NK-92 treated with Interleukin-12 subunit alpha and Interleukin-12 subunit beta, amount 100 ng/mL, for 24 hours (cell line): ENCODE data around the gene ZNF440.
"Not testable (repeated sequence)": the region's sequence is repeated elsewhere in the genome, so short reads cannot be mapped to it uniquely, and the experiment has no call there.

Source experiments
- DNase-seq: peaks from one replicate; lab custom pipeline; 2025; lab: John Stamatoyannopoulos, UW

Gene ZNF440

GRCh38 chr19:11828957-11829876 is 15.1 kb downstream of the ZNF440 start:
- DNase-seq, result not testable (repeated sequence)

- DNase-seq, result no peak
Observed at GRCh38 chr19:11832253-11832912, 18.3 kb downstream of the ZNF440 start.

GRCh38 chr19:11833541-11833940 is 19.5 kb downstream of the ZNF440 start:
- no peak for DNase-seq

GRCh38 chr19:11835626-11836066 is 21.6 kb downstream of the ZNF440 start:
- not testable (repeated sequence) for DNase-seq

- no peak for DNase-seq
Observed at GRCh38 chr19:11843722-11844121, 29.6 kb downstream of the ZNF440 start.

GRCh38 chr19:11847615-11848014 is 33.5 kb downstream of the ZNF440 start:
- DNase-seq, result not testable (repeated sequence)

- DNase-seq, result no peak
Observed at GRCh38 chr19:11848200-11848593, 34.1 kb downstream of the ZNF440 start.

GRCh38 chr19:11848594-11849469 is 34.8 kb downstream of the ZNF440 start, which contains the start of gene ZNF439:
Gene ZNF439 (plus strand): TSS chr19:11848726. CDS start chr19:11848868, 142 bp downstream.
- DNase-seq, result no peak

GRCh38 chr19:11850289-11850688 is 36.2 kb downstream of the ZNF440 start:
- DNase-seq, result not testable (repeated sequence)

GRCh38 chr19:11853358-11853757 is 39.3 kb downstream of the ZNF440 start:
- DNase-seq, result no peak

GRCh38 chr19:11856596-11857250 is 42.6 kb downstream of the ZNF440 start:
- DNase-seq, result no peak

- no peak for DNase-seq
Observed at GRCh38 chr19:11860721-11861120, 46.6 kb downstream of the ZNF440 start.

- no peak for DNase-seq
Observed at GRCh38 chr19:11861301-11861700, 47.2 kb downstream of the ZNF440 start.

- DNase-seq, result not testable (repeated sequence)
Observed at GRCh38 chr19:11867766-11868165, 53.7 kb downstream of the ZNF440 start.

GRCh38 chr19:11868188-11868587 is 54.1 kb downstream of the ZNF440 start:
- no peak for DNase-seq

- DNase-seq, result no peak
Observed at GRCh38 chr19:11872624-11873023, 58.6 kb downstream of the ZNF440 start.

- DNase-seq, result no peak
Observed at GRCh38 chr19:11873762-11874161, 59.7 kb downstream of the ZNF440 start.

- peak; percentile 5 for DNase-seq
Observed at GRCh38 chr19:11879687-11880266, 65.7 kb downstream of the ZNF440 start.

GRCh38 chr19:11880598-11880997 is 66.5 kb downstream of the ZNF440 start:
- no peak for DNase-seq

GRCh38 chr19:11881151-11881800 is 67.2 kb downstream of the ZNF440 start:
- peak; percentile 2 for DNase-seq

GRCh38 chr19:11882606-11883005 is 68.5 kb downstream of the ZNF440 start:
- DNase-seq, result no peak
